ENCODE results near the gene GFRA1. TPM values are rescaled to one million over a fixed set of nuclear protein-coding genes. Genes with fewer than 3 reads are reported as not detected.

GFRA1 gene
- total RNA-seq, 1 donor from 2014 or later, result 5.9 TPM

GRCh38 chr10:116147147-116147905, 125.7 kb downstream of the GFRA1 start:
- no peak for DNase-seq
- ATAC-seq (ENCODE audit: poor library complexity), result peak; percentile 36
- intact Hi-C loops (cut with DNase I), result no loop called here

- intact Hi-C loops (cut with DNase I), result no loop called here
- ATAC-seq (ENCODE audit: poor library complexity) (no peak), DNase-seq (no peak)
These were observed 126.5 kb downstream of the GFRA1 start for GRCh38 chr10:116146372-116147140.

GRCh38 chr10:116143673-116144222, 129.3 kb downstream of the GFRA1 start:
- intact Hi-C loops (cut with DNase I), result no loop called here
- ATAC-seq (ENCODE audit: poor library complexity), result peak; percentile 89
- DNase-seq, result no peak

GRCh38 chr10:116141855-116142254, 131.2 kb downstream of the GFRA1 start:
- DNase-seq, result no peak
- ATAC-seq (ENCODE audit: poor library complexity), result no peak
- intact Hi-C loops (cut with DNase I), result no loop called here

GRCh38 chr10:116141246-116141645, 131.8 kb downstream of the GFRA1 start:
- ATAC-seq (ENCODE audit: poor library complexity), result no peak
- no peak for DNase-seq
- intact Hi-C loops (cut with DNase I), result no loop called here

GRCh38 chr10:116139886-116140285, 133.1 kb downstream of the GFRA1 start:
- intact Hi-C loops (cut with DNase I), result no loop called here
- ATAC-seq (ENCODE audit: poor library complexity) (no peak), DNase-seq (no peak)

- intact Hi-C loops (cut with DNase I), result no loop called here
- DNase-seq (no peak), ATAC-seq (ENCODE audit: poor library complexity) (no peak)
These were observed 134.1 kb downstream of the GFRA1 start for GRCh38 chr10:116138897-116139296.

- intact Hi-C loops (cut with DNase I), result no loop called here
- ATAC-seq (ENCODE audit: poor library complexity) (no peak), DNase-seq (no peak)
These were observed 136.7 kb downstream of the GFRA1 start for GRCh38 chr10:116136261-116136660.

- ATAC-seq (ENCODE audit: poor library complexity), result no peak
- intact Hi-C loops (cut with DNase I), result no loop called here
These were observed 138.7 kb downstream of the GFRA1 start for GRCh38 chr10:116134322-116134721.

GRCh38 chr10:116133634-116134033, 139.4 kb downstream of the GFRA1 start:
- DNase-seq (no peak), ATAC-seq (ENCODE audit: poor library complexity) (no peak)
- intact Hi-C loops (cut with DNase I), result no loop called here

More at GRCh38 chr10:116134322-116134721, 138.7 kb downstream of the GFRA1 start:
- no peak for DNase-seq

GRCh38 chr10:116132780-116133399, 140.1 kb downstream of the GFRA1 start:
- ATAC-seq (ENCODE audit: poor library complexity) (no peak), DNase-seq (no peak)
- intact Hi-C loops (cut with DNase I), result no loop called here

GRCh38 chr10:116130006-116130405, 143.0 kb downstream of the GFRA1 start:
- no peak for DNase-seq
- intact Hi-C loops (cut with DNase I), result no loop called here
- ATAC-seq (ENCODE audit: poor library complexity), result no peak

GRCh38 chr10:116126954-116127695, 145.9 kb downstream of the GFRA1 start:
- DNase-seq, result no peak
- intact Hi-C loops (cut with DNase I), result no loop called here
- ATAC-seq (ENCODE audit: poor library complexity), result no peak

- intact Hi-C loops (cut with DNase I), result no loop called here
- DNase-seq, result no peak
- no peak for ATAC-seq (ENCODE audit: poor library complexity)
These were observed 146.8 kb downstream of the GFRA1 start for GRCh38 chr10:116126239-116126638.

GRCh38 chr10:116125180-116125579, 147.8 kb downstream of the GFRA1 start:
- ATAC-seq (ENCODE audit: poor library complexity) (no peak), DNase-seq (no peak)
- intact Hi-C loops (cut with DNase I), result no loop called here

GRCh38 chr10:116124777-116125176, 148.2 kb downstream of the GFRA1 start:
- no peak for ATAC-seq (ENCODE audit: poor library complexity)
- no peak for DNase-seq
- intact Hi-C loops (cut with DNase I), result no loop called here

GRCh38 chr10:116122664-116123063, 150.3 kb downstream of the GFRA1 start:
- intact Hi-C loops (cut with DNase I), result no loop called here
- no peak for DNase-seq
- no peak for ATAC-seq (ENCODE audit: poor library complexity)

- intact Hi-C loops (cut with DNase I), result no loop called here
- no peak for DNase-seq
- no peak for ATAC-seq (ENCODE audit: poor library complexity)
These were observed 151.1 kb downstream of the GFRA1 start for GRCh38 chr10:116121640-116122525.

All from Right ventricle myocardium superior (tissue), 1 donor.